Right atrium auricular region (tissue), 2 donors: ENCODE results near the gene PRSS3. TPM values are rescaled to one million over a fixed set of nuclear protein-coding genes. Genes with fewer than 3 reads are reported as not detected.

ENCODE experiments used
- total RNA-seq, 2 donors: library from RNA; depleted of rRNA; stranded (reverse); fragments of >200 nt; gene quantifications; one replicate each; pipeline ENCODE4 v1.1.0, GENCODE V29; 2016

PRSS3 gene
- total RNA-seq, 2 donors from 2014 or later = 3.5 TPM; not detected in 1

Other genes with a start within 250 kb of the PRSS3 start
- gene UBE2R2, start 21.6 kb downstream of the PRSS3 start, total RNA-seq = 10 to 100 TPM; 26.6 to 29.0 TPM